WTC11 (cell line): ENCODE measurements around the gene SLC25A20. TPM values are rescaled to one million over a fixed set of nuclear protein-coding genes. Genes with fewer than 3 reads are reported as not detected.

ENCODE experiments used
- ATAC-seq: fragments of 200-7000 bp; cut with Tn5 transposase; 2 replicates; pipeline ENCODE4 v1.10.0; 2021; ENCODE audit warnings: mild to moderate bottlenecking, moderate library complexity
- CTCF ChIA-PET: fragments of 300-600 bp; sonication (Branson Sonifier 250); formaldehyde crosslinking; loops from one replicate; lab custom pipeline; 2021; ENCODE audit warnings: antibody characterized with exemption; lab: Charles Lee
- POLR2A ChIA-PET: fragments of 350-600 bp; sonication (Branson Sonifier 250); formaldehyde crosslinking; loops from one replicate; lab custom pipeline; 2021; ENCODE audit warnings: antibody characterized with exemption; lab: Charles Lee
- DNase-seq: peaks from one replicate; pipeline ENCODE4 v3.0.0; 2021; ENCODE audit warnings: low spot score
- H3K27ac Mint-ChIP-seq: 2 replicates; pipeline ENCODE4 v1.8.0; 2021; ENCODE audit warnings: mixed read lengths
- H3K27me3 Mint-ChIP-seq: 2 replicates; pipeline ENCODE4 v1.8.0; 2021; ENCODE audit warnings: low read depth, mild to moderate bottlenecking, moderate library complexity, mixed read lengths
- H3K36me3 Mint-ChIP-seq: 2 replicates; pipeline ENCODE4 v1.8.0; 2021; ENCODE audit warnings: mixed read lengths
- H3K4me1 Mint-ChIP-seq: 2 replicates; pipeline ENCODE4 v1.8.0; 2022; ENCODE audit warnings: mixed read lengths
- H3K4me3 Mint-ChIP-seq: 2 replicates; pipeline ENCODE4 v1.8.0; 2021; ENCODE audit warnings: mild to moderate bottlenecking, moderate library complexity, mixed read lengths
- H3K9me3 Mint-ChIP-seq: 2 replicates; pipeline ENCODE4 v1.8.0; 2021; ENCODE audit warnings: mixed read lengths
- CREB1 ChIP-seq: sonication (generic); formaldehyde crosslinking; IDR thresholded peaks from 2 replicates; pipeline ENCODE4 v1.8.0; 2023; ENCODE audit warnings: mild to moderate bottlenecking, missing genetic modification reagents
- EMX1 ChIP-seq: fragments of 250-450 bp; sonication (Bioruptor Pico); IDR thresholded peaks from 2 replicates; pipeline ENCODE4 v1.8.0; 2021; ENCODE audit warnings: mild to moderate bottlenecking
- GABPB1 ChIP-seq: sonication (generic); formaldehyde crosslinking; IDR thresholded peaks from 2 replicates; pipeline ENCODE4 v1.8.1; 2023; ENCODE audit warnings: mild to moderate bottlenecking, missing genetic modification reagents
- HMGA2 ChIP-seq: fragments of 250-450 bp; sonication (Bioruptor Pico); IDR thresholded peaks from 2 replicates; pipeline ENCODE4 v1.4.0; 2021; ENCODE audit warnings: mild to moderate bottlenecking, moderate library complexity
- JAZF1 ChIP-seq: fragments of 250-450 bp; sonication (Bioruptor Pico); IDR thresholded peaks from 2 replicates; pipeline ENCODE4 v1.9.0; 2021; ENCODE audit warnings: moderate library complexity, mild to moderate bottlenecking, inconsistent platforms
- NR1H2 ChIP-seq: sonication (generic); formaldehyde crosslinking; IDR thresholded peaks from 2 replicates; pipeline ENCODE4 v1.9.0; 2021; ENCODE audit warnings: mild to moderate bottlenecking, moderate library complexity, missing genetic modification reagents
- PRRX2 ChIP-seq: fragments of 250-450 bp; sonication (Bioruptor Pico); IDR thresholded peaks from 2 replicates; pipeline ENCODE4 v1.8.0; 2021; ENCODE audit warnings: mild to moderate bottlenecking
- ZNF232 ChIP-seq: sonication (generic); formaldehyde crosslinking; IDR thresholded peaks from 2 replicates; pipeline ENCODE4 v1.8.0; 2022; ENCODE audit warnings: mild to moderate bottlenecking, missing genetic modification reagents
- ZNF396 ChIP-seq: fragments of 250-450 bp; sonication (Bioruptor Pico); IDR thresholded peaks from 2 replicates; pipeline ENCODE4 v1.8.0; 2021; ENCODE audit warnings: mild to moderate bottlenecking, moderate library complexity, borderline replicate concordance
- total RNA-seq: library from RNA; stranded (reverse); gene quantifications from 3 replicates; pipeline ENCODE4 v1.2.3, GENCODE V29; 2021
- TF ChIP-seq, protein P1 (sequence below): sonication (generic); formaldehyde crosslinking; IDR thresholded peaks from 2 replicates; pipeline ENCODE4 v1.8.1; 2023; ENCODE audit warnings: mild to moderate bottlenecking, missing genetic modification reagents, moderate library complexity
- TF ChIP-seq, protein P2 (sequence below): sonication (generic); formaldehyde crosslinking; IDR thresholded peaks from 2 replicates; pipeline ENCODE4 v1.8.1; 2023; ENCODE audit warnings: mild to moderate bottlenecking, missing genetic modification reagents, moderate library complexity
- TF ChIP-seq, protein P3 (sequence below): sonication (generic); formaldehyde crosslinking; IDR thresholded peaks from 2 replicates; pipeline ENCODE4 v1.8.0; 2022; ENCODE audit warnings: mild to moderate bottlenecking, missing genetic modification reagents
- TF ChIP-seq, protein P4 (sequence below): fragments of 250-450 bp; sonication (Bioruptor Pico); IDR thresholded peaks from 2 replicates; pipeline ENCODE4 v1.9.0; 2021; ENCODE audit warnings: mild to moderate bottlenecking, borderline replicate concordance
- TF ChIP-seq, protein P5 (sequence below): sonication (generic); formaldehyde crosslinking; IDR thresholded peaks from 2 replicates; pipeline ENCODE4 v1.8.1; 2022; ENCODE audit warnings: low read depth, missing genetic modification reagents, borderline replicate concordance
- TF ChIP-seq, protein P6 (sequence below): fragments of 250-450 bp; sonication (Bioruptor Pico); IDR thresholded peaks from 2 replicates; pipeline ENCODE4 v1.9.0; 2021; ENCODE audit warnings: mild to moderate bottlenecking

SLC25A20 gene
- total RNA-seq, 1 experiment from 2014 or later = 4.9 TPM

DNA sequence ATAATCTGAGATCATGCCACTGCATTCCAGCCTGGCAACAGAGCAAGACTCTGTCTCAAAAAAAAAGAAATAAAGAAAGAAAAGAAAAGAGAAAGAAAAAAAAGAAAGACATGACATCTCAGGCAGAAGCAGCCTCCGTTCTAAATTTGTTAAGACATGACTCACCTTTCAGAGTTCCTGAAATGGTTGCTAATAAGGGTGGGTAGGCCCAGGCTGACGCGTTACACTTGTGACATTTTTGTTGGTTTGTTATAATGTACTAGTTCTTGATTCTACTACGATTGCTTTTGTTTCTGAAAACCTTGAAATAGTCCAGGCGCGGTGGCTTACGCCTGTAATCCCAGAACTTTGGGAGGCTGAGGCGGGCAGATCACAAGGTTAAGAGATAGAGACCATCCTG lies 21.0 kb downstream of the SLC25A20 start (continued):
- TF ChIP-seq, protein P1, sequence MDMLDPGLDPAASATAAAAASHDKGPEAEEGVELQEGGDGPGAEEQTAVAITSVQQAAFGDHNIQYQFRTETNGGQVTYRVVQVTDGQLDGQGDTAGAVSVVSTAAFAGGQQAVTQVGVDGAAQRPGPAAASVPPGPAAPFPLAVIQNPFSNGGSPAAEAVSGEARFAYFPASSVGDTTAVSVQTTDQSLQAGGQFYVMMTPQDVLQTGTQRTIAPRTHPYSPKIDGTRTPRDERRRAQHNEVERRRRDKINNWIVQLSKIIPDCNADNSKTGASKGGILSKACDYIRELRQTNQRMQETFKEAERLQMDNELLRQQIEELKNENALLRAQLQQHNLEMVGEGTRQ (CRISPR knock-in tag) = no peak

DNA sequence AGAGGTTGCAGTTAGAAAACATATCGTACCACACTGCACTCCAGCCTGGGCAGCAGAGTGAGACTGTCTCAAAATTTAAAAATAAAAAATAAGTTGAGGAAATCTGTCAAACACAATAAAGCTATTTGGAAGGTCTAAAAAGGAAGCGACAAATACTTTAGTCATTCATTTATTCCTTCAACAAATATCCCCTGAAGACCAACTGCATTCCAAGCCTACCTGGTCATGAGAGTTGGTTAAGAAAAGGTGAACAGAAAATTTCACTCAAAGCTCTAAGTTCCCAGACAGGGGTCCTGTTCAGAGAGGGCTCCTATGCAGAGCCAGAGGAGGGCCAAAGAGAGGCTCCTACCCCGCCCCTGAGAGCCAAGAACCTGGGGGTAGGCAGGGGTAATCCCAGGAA lies 35.6 kb downstream of the SLC25A20 start:
- POLR2A ChIA-PET = interaction anchor here (0.6 kb wide), 3 partner anchors 30 to 72 kb away, joined by 4 to 8 read pairs (median 6); no protein-coding TSS in a partner anchor
- no peak overlapping the region for H3K4me3 Mint-ChIP-seq
- CTCF ChIA-PET = no interaction called here

DNA sequence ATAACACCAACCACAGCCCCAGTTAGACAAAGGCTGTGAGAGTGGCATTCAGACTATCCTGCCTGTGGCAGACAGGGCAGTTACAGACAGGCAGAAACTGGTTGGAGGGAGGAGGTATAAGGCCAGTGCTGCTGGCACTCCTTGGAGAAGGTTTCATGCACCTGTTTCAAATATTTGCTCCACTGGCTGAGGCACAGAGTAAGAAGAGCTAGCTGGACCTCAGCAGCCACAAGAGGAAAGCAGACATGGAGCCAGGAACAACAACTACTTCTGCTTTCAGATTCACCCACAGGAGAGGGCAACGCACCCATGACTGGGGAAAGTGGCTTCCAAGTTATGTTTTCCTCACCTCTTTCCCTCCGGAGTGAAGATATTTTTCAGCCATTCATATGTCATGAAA lies 39.5 kb downstream of the SLC25A20 start:
- no peaks in the 10 kb centered on the region for H3K36me3 Mint-ChIP-seq
- no peaks in the 10 kb centered on the region for H3K4me1 Mint-ChIP-seq
- H3K27me3 Mint-ChIP-seq = no peaks in the 10 kb centered on the region
- ChIA-PET POLR2A (interaction anchor here (0.6 kb wide), 1 partner anchor 21 kb away, joined by 3 read pairs; no protein-coding TSS in a partner anchor), CTCF (no interaction called here)
- no peak overlapping the region for H3K4me3 Mint-ChIP-seq
- no peak for TF ChIP-seq CREB1 (CRISPR knock-in tag)
- no peak for TF ChIP-seq NR1H2 (CRISPR knock-in tag)
- no peak for TF ChIP-seq ZNF232
- TF ChIP-seq, protein P2, sequence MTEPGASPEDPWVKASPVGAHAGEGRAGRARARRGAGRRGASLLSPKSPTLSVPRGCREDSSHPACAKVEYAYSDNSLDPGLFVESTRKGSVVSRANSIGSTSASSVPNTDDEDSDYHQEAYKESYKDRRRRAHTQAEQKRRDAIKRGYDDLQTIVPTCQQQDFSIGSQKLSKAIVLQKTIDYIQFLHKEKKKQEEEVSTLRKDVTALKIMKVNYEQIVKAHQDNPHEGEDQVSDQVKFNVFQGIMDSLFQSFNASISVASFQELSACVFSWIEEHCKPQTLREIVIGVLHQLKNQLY (CRISPR knock-in tag) = no peak
- TF ChIP-seq ZNF396 = no peak
- TF ChIP-seq, protein P3, sequence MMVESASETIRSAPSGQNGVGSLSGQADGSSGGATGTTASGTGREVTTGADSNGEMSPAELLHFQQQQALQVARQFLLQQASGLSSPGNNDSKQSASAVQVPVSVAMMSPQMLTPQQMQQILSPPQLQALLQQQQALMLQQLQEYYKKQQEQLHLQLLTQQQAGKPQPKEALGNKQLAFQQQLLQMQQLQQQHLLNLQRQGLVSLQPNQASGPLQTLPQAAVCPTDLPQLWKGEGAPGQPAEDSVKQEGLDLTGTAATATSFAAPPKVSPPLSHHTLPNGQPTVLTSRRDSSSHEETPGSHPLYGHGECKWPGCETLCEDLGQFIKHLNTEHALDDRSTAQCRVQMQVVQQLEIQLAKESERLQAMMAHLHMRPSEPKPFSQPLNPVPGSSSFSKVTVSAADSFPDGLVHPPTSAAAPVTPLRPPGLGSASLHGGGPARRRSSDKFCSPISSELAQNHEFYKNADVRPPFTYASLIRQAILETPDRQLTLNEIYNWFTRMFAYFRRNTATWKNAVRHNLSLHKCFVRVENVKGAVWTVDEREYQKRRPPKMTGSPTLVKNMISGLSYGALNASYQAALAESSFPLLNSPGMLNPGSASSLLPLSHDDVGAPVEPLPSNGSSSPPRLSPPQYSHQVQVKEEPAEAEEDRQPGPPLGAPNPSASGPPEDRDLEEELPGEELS (CRISPR knock-in tag) = no peak
- no peak for TF ChIP-seq EMX1 (CRISPR knock-in tag)
- no peak for TF ChIP-seq JAZF1 (CRISPR knock-in tag)
- no peak for TF ChIP-seq GABPB1 (CRISPR knock-in tag)
- TF ChIP-seq, protein P4, sequence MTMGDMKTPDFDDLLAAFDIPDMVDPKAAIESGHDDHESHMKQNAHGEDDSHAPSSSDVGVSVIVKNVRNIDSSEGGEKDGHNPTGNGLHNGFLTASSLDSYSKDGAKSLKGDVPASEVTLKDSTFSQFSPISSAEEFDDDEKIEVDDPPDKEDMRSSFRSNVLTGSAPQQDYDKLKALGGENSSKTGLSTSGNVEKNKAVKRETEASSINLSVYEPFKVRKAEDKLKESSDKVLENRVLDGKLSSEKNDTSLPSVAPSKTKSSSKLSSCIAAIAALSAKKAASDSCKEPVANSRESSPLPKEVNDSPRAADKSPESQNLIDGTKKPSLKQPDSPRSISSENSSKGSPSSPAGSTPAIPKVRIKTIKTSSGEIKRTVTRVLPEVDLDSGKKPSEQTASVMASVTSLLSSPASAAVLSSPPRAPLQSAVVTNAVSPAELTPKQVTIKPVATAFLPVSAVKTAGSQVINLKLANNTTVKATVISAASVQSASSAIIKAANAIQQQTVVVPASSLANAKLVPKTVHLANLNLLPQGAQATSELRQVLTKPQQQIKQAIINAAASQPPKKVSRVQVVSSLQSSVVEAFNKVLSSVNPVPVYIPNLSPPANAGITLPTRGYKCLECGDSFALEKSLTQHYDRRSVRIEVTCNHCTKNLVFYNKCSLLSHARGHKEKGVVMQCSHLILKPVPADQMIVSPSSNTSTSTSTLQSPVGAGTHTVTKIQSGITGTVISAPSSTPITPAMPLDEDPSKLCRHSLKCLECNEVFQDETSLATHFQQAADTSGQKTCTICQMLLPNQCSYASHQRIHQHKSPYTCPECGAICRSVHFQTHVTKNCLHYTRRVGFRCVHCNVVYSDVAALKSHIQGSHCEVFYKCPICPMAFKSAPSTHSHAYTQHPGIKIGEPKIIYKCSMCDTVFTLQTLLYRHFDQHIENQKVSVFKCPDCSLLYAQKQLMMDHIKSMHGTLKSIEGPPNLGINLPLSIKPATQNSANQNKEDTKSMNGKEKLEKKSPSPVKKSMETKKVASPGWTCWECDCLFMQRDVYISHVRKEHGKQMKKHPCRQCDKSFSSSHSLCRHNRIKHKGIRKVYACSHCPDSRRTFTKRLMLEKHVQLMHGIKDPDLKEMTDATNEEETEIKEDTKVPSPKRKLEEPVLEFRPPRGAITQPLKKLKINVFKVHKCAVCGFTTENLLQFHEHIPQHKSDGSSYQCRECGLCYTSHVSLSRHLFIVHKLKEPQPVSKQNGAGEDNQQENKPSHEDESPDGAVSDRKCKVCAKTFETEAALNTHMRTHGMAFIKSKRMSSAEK (CRISPR knock-in tag) = no peak
- TF ChIP-seq, protein P5, sequence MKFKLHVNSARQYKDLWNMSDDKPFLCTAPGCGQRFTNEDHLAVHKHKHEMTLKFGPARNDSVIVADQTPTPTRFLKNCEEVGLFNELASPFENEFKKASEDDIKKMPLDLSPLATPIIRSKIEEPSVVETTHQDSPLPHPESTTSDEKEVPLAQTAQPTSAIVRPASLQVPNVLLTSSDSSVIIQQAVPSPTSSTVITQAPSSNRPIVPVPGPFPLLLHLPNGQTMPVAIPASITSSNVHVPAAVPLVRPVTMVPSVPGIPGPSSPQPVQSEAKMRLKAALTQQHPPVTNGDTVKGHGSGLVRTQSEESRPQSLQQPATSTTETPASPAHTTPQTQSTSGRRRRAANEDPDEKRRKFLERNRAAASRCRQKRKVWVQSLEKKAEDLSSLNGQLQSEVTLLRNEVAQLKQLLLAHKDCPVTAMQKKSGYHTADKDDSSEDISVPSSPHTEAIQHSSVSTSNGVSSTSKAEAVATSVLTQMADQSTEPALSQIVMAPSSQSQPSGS (CRISPR knock-in tag) = no peak
- H3K9me3 Mint-ChIP-seq = no peaks in the 10 kb centered on the region
- ATAC-seq (no peak), DNase-seq (no peak)
- H3K27ac Mint-ChIP-seq = no peak overlapping the region

More for the DNA sequence above, 35.6 kb downstream of the SLC25A20 start:
- H3K9me3 Mint-ChIP-seq = no peaks in the 10 kb centered on the region
- H3K27me3 Mint-ChIP-seq = no peaks in the 10 kb centered on the region
- H3K27ac Mint-ChIP-seq = no peak overlapping the region
- no peak for DNase-seq
- H3K36me3 Mint-ChIP-seq = no peaks in the 10 kb centered on the region
- TF ChIP-seq, protein P2 (CRISPR knock-in tag) = no peak
- TF ChIP-seq HMGA2 (CRISPR knock-in tag) (no peak), EMX1 (CRISPR knock-in tag) (no peak), PRRX2 (no peak)
- TF ChIP-seq, protein P1 (CRISPR knock-in tag) = no peak
- TF ChIP-seq, protein P6, sequence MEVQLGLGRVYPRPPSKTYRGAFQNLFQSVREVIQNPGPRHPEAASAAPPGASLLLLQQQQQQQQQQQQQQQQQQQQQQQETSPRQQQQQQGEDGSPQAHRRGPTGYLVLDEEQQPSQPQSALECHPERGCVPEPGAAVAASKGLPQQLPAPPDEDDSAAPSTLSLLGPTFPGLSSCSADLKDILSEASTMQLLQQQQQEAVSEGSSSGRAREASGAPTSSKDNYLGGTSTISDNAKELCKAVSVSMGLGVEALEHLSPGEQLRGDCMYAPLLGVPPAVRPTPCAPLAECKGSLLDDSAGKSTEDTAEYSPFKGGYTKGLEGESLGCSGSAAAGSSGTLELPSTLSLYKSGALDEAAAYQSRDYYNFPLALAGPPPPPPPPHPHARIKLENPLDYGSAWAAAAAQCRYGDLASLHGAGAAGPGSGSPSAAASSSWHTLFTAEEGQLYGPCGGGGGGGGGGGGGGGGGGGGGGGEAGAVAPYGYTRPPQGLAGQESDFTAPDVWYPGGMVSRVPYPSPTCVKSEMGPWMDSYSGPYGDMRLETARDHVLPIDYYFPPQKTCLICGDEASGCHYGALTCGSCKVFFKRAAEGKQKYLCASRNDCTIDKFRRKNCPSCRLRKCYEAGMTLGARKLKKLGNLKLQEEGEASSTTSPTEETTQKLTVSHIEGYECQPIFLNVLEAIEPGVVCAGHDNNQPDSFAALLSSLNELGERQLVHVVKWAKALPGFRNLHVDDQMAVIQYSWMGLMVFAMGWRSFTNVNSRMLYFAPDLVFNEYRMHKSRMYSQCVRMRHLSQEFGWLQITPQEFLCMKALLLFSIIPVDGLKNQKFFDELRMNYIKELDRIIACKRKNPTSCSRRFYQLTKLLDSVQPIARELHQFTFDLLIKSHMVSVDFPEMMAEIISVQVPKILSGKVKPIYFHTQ (CRISPR knock-in tag) = no peak
- ATAC-seq = no peak
- H3K4me1 Mint-ChIP-seq = no peaks in the 10 kb centered on the region
